MCF 10A (cell line): ENCODE measurements around the gene SVIP. TPM values are rescaled to one million over a fixed set of nuclear protein-coding genes. Genes with fewer than 3 reads are reported as not detected.

Source experiments
- BruUV-seq: library from RNA; stranded (reverse); fragments of 400-500 nt; replicated peaks from 2 replicates; lab custom pipeline; 2021; lab: Mats Ljungman, UMichigan
- CTCF ChIA-PET: fragments of 300-600 bp; sonication (Branson Sonifier 250); formaldehyde crosslinking; extraction: SDS; loops from one replicate; lab custom pipeline; 2021; ENCODE audit warnings: antibody characterized with exemption, inconsistent platforms; lab: Yijun Ruan, JAX
- POLR2A ChIA-PET: fragments of 300-600, 350-650 bp; sonication (Branson Sonifier 250); formaldehyde crosslinking; extraction: SDS; loops from one replicate; lab custom pipeline; 2020; ENCODE audit warnings: antibody characterized with exemption, inconsistent platforms; lab: Yijun Ruan, JAX
- DNase-seq: peaks from one replicate; pipeline ENCODE4 v3.0.0-alpha.2; 2018; ENCODE audit not compliant: unreplicated experiment
- H3K27ac Mint-ChIP-seq: one replicate; pipeline ENCODE4 v1.8.0; 2022; ENCODE audit warnings: mild to moderate bottlenecking, low read depth, mixed read lengths; ENCODE audit not compliant: unreplicated experiment
- H3K27me3 Mint-ChIP-seq: one replicate; pipeline ENCODE4 v1.8.0; 2022; ENCODE audit warnings: mixed read lengths; ENCODE audit not compliant: insufficient read depth, unreplicated experiment
- H3K36me3 Mint-ChIP-seq: one replicate; pipeline ENCODE4 v1.8.0; 2022; ENCODE audit warnings: mild to moderate bottlenecking, moderate library complexity, mixed read lengths; ENCODE audit not compliant: insufficient read depth, unreplicated experiment
- H3K4me1 Mint-ChIP-seq: one replicate; pipeline ENCODE4 v1.8.0; 2022; ENCODE audit warnings: mixed read lengths; ENCODE audit not compliant: insufficient read depth, unreplicated experiment
- H3K4me3 Mint-ChIP-seq: one replicate; pipeline ENCODE4 v1.8.0; 2022; ENCODE audit warnings: mild to moderate bottlenecking, moderate library complexity, mixed read lengths; ENCODE audit not compliant: unreplicated experiment
- H3K9me3 Mint-ChIP-seq: one replicate; pipeline ENCODE4 v1.8.0; 2022; ENCODE audit warnings: mixed read lengths; ENCODE audit not compliant: unreplicated experiment
- CTCF ChIP-seq: fragments of 200-600 bp; IDR thresholded peaks from one replicate; pipeline ENCODE4 v1.8.0; 2022; ENCODE audit warnings: antibody characterized with exemption, mild to moderate bottlenecking; ENCODE audit not compliant: unreplicated experiment
- intact Hi-C: fragments of 100-400 bp; cut with micrococcal nuclease; formaldehyde crosslinking; loops from 2 replicates; pipeline ENCODE4 v1.14.1; 2022
- total RNA-seq: library from RNA; stranded (reverse); gene quantifications from 2 replicates; pipeline ENCODE4 v1.2.3, GENCODE V29; 2022

Gene SVIP
- total RNA-seq, 1 experiment from 2014 or later: 8.6 TPM

DNA sequence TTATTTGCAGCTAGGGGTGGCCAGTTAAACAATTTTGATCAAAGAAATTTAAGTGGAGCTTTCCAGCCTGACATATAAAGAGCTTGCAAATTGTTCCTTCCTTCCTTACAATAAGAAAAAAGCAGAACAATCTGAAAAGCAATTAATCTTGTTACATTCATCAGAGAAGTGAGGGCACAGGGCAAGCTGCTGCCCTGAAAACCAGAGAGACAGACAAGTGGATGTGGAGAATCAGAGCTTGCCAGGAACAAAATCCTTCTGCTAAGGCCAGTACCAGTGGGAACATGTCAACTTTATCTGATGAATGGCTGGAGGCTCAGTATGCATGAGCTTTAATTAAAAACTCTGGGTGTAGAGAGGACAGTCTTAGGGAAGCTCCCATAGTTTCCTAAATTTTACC is 21.9 kb upstream of the SVIP start:
- Mint-ChIP-seq H3K4me3 (no peak overlapping the region), H3K27ac (no peak overlapping the region), H3K36me3 (no peaks in the 10 kb centered on the region), H3K9me3 (no peaks in the 10 kb centered on the region), H3K27me3 (peaks cover 45% of the 10 kb centered on the region), H3K4me1 (no peaks in the 10 kb centered on the region)
- no TSS peak for BruUV-seq
- ChIA-PET POLR2A (no interaction called here), CTCF (interaction anchor here (1.1 kb wide), 1 partner anchor 9 kb away, joined by 3 read pairs; the partner anchor contains the start of gene CCDC179)
- no peak for TF ChIP-seq CTCF
- DNase-seq: no peak
- intact Hi-C loops: no loop called here

DNA sequence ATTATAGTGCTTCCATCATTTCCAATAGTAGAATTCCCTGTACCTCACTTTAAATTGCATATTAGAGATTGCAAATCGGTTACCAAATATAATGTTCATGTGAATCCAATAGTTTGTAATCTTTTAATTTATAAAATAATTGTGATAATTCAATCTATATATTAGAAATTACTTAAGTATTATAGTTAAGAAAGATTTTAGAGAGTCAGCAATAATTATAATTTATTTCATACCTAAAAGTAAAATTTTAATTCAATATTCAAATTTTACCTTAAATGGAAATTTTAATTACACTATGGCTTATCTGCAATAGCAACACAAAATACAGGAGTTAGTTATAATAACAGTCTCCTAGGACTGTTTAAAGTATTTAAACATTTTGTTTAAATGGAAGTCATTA is 17.1 kb upstream of the SVIP start:
- H3K9me3 Mint-ChIP-seq: no peaks in the 10 kb centered on the region
- H3K4me3 Mint-ChIP-seq: no peak overlapping the region
- H3K4me1 Mint-ChIP-seq: no peaks in the 10 kb centered on the region
- ChIA-PET POLR2A (no interaction called here), CTCF (no interaction called here)
- BruUV-seq: no TSS peak
- no peaks in the 10 kb centered on the region for H3K36me3 Mint-ChIP-seq
- H3K27ac Mint-ChIP-seq: no peak overlapping the region
- no peak for TF ChIP-seq CTCF
- no peak for DNase-seq
- intact Hi-C loops: no loop called here
- peaks cover 13% of the 10 kb centered on the region for H3K27me3 Mint-ChIP-seq

- peaks cover 14% of the 10 kb centered on the region for H3K27me3 Mint-ChIP-seq
- ChIA-PET CTCF (no interaction called here), POLR2A (no interaction called here)
- no TSS peak for BruUV-seq
- no peak for TF ChIP-seq CTCF
- intact Hi-C loops: no loop called here
- H3K27ac Mint-ChIP-seq: no peak overlapping the region
- H3K36me3 Mint-ChIP-seq: no peaks in the 10 kb centered on the region
- H3K9me3 Mint-ChIP-seq: no peaks in the 10 kb centered on the region
- H3K4me1 Mint-ChIP-seq: peaks cover 6% of the 10 kb centered on the region
- peak; percentile 6 for DNase-seq
- H3K4me3 Mint-ChIP-seq: no peak overlapping the region
Observed at GRCh38 chr11:22832315-22833015, 2.9 kb upstream of the SVIP start.

- intact Hi-C loops: no loop called here
- ChIA-PET POLR2A (no interaction called here), CTCF (interaction anchor here (0.6 to 1.7 kb wide), 8 partner anchors 8 to 1925 kb away, joined by 3 to 4 read pairs (median 3); no protein-coding TSS in a partner anchor)
- H3K9me3 Mint-ChIP-seq: no peaks in the 10 kb centered on the region
- H3K36me3 Mint-ChIP-seq: no peaks in the 10 kb centered on the region
- peaks cover 6% of the 10 kb centered on the region for H3K4me1 Mint-ChIP-seq
- H3K4me3 Mint-ChIP-seq: peak overlapping the region; percentile 80
- peaks cover 14% of the 10 kb centered on the region for H3K27me3 Mint-ChIP-seq
- DNase-seq: no peak
- no peak overlapping the region for H3K27ac Mint-ChIP-seq
- BruUV-seq: no TSS peak
- no peak for TF ChIP-seq CTCF
Observed at GRCh38 chr11:22830082-22830414, 447 bp upstream of the SVIP start.
